Transverse colon (tissue), 4 donors: ENCODE results near the gene MAPK1.

Source experiments
- CTCF ChIP-seq, 5 experiments: fragments of 200-600 bp in 3 of 5; fragments of 450-650 bp in 2 of 5; sonication (generic) in 3 of 5; IDR thresholded peaks; 1 replicate in 2 of 5; 2 replicates in 3 of 5; pipeline ENCODE4 v1.5.1; 2016 to 2017; ENCODE audit warnings: antibody characterized with exemption in 5 of 5, inconsistent platforms in 3 of 5, mild to moderate bottlenecking in 2 of 5, moderate library complexity in 1 of 5
- EP300 ChIP-seq: sonication (generic); formaldehyde crosslinking; IDR thresholded peaks from one replicate; pipeline ENCODE4 v1.6.1; 2017; ENCODE audit warnings: antibody characterized with exemption, low read depth
- POLR2A ChIP-seq: fragments of 450-650 bp; IDR thresholded peaks from one replicate; pipeline ENCODE4 v1.6.1; 2016; ENCODE audit warnings: antibody characterized with exemption, mild to moderate bottlenecking, moderate library complexity
- POLR2AphosphoS5 ChIP-seq, 3 donors: sonication (generic); formaldehyde crosslinking; IDR thresholded peaks; one replicate each; pipeline ENCODE4 v1.6.1; 2016; ENCODE audit warnings: antibody characterized with exemption in 3 of 3

DNA sequence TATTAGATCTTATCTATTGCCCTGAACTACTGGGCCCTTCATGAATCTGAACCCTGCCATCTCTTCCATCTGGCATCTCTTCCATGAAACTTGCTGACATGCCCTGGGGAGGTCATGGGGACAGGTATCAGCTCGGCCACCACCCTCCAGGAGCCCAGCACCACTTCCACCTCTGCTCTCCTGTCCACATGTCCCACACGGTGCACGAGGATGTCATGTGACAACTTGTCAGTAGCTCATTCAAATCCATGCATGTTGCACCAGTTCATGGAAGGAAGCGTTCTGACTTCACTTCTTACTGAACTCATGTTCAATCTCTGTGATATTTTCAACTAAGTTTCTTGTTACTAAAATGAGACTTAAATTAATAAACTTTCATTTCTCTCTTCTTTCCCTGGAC lies 148.4 kb downstream of the MAPK1 start:
- TF ChIP-seq POLR2A (no peak), CTCF (IDR thresholded peaks at IDR 0.05) (no peak), POLR2AphosphoS5 (IDR thresholded peaks at IDR 0.05) (no peak), EP300 (no peak)
